Coronary artery (tissue), 2 donors: Measurements from ENCODE around the gene CDHR2.

Experiments used
- DNase-seq: peaks from one replicate; pipeline ENCODE4 v3.0.0-alpha.2; 2017; ENCODE audit warnings: low spot score
- H3K27ac ChIP-seq, 2 donors: fragments of 200-600 bp; sonication (generic); one replicate each; pipeline ENCODE4 v1.5.1; 2016 to 2019
- H3K4me3 ChIP-seq: fragments of 200-600 bp; sonication (generic); 2 replicates; pipeline ENCODE4 v1.5.1; 2016; ENCODE audit warnings: mild to moderate bottlenecking, moderate library complexity
- CTCF ChIP-seq: fragments of 200-600 bp; sonication (generic); IDR thresholded peaks from one replicate; pipeline ENCODE4 v1.5.1; 2019; ENCODE audit warnings: antibody characterized with exemption

Gene CDHR2

DNA sequence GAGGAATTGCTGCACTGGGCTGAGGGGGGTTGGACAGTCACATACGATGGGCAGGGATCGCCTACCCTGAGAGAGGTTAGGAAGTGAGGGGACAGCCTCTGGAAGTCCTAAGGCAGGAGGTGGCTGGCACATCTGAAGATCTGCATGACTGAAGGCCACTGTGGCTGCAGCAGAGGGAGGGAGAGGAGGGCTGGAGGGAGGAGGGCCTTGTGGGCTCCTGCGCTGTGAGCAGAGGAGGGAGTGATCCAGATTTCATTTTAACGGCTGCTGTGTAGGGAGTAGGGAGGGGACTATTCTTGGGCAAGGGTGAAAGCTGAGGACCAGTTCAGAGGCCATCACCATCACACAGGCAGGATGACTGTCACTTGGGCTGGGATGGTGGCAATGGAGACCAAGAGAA lies 88.4 kb downstream of the CDHR2 start:
- Histone ChIP-seq H3K27ac (no peak overlapping the region), H3K4me3 (no peak overlapping the region)
- no peak for DNase-seq
- TF ChIP-seq CTCF: no peak

DNA sequence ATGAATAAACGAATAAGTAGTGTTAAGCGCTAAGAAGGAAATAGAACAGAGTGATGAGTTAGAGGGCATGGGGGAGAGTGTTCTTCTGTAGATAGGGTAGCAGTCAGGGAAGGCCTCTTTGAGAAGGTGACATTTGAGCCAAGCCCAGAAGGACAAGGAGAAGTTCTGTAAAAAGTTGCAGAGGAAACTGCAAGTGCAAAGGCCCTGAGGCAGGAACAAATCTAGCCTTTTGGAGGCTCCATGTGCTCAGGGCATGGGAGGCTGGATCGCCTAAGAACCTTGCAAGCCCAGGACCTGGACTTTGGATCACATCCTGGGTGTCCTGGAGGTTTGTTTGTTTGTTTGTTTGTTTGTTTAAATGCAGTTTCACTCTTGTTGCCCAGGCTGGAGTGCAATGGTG lies 89.3 kb downstream of the CDHR2 start:
- TF ChIP-seq CTCF: no peak
- Histone ChIP-seq H3K4me3 (no peak overlapping the region), H3K27ac (no peak overlapping the region)
- no peak for DNase-seq

DNA sequence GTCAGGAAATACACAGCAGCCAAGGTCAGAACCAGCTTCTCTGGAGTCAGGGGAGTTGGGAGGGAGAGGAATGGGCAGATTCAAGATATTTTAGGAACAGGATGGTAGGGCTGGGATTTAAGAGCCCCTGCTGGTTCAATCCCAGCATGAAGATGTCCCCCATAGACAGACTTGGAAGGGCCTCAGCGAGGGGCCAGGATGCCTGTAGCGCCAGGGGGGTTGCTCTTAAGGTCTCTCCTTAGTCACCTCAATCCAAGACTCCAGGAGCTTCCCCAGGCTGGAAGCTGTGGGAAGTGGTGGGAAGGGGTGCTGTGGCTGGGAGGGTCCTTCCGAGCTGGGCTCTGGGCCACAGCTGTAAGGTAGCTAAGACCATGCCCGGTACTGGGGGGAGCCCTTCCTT lies 90.1 kb downstream of the CDHR2 start:
- no peak for DNase-seq
- H3K27ac ChIP-seq: no peak overlapping the region
- no peak for TF ChIP-seq CTCF

GRCh38 chr5:176639981-176640380 lies 90.8 kb downstream of the CDHR2 start:
- no peak for DNase-seq
- no peak for TF ChIP-seq CTCF
- H3K27ac ChIP-seq: no peak overlapping the region
- H3K4me3 ChIP-seq: no peak overlapping the region

More for the DNA sequence above, 90.1 kb downstream of the CDHR2 start:
- H3K4me3 ChIP-seq: no peak overlapping the region

DNA sequence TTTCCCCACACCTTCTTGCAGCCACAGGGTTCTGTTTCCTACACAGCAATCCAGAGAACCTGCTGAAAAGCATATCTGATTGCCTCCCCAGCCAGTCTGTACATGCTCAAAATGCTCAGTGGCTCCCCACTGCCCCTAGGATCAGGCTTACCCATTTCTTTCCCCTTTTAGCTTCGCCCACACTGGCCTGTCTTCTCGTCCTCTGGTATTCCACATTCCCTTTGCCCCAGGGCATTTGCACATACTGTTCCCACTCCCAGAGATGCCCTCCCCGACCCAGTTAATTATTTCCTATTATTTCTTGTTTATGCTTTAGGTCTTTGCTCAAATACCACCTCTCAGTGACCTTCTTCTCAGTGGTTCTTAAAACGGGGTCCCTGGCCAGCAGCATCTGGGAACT lies 91.5 kb downstream of the CDHR2 start:
- no peak for DNase-seq
- H3K4me3 ChIP-seq: no peak overlapping the region
- H3K27ac ChIP-seq: no peak overlapping the region
- TF ChIP-seq CTCF: no peak

- no peak overlapping the region for H3K4me3 ChIP-seq
- DNase-seq: no peak
- no peak overlapping the region for H3K27ac ChIP-seq
- no peak for TF ChIP-seq CTCF
These were observed 93.7 kb downstream of the CDHR2 start for GRCh38 chr5:176642675-176643490.

DNA sequence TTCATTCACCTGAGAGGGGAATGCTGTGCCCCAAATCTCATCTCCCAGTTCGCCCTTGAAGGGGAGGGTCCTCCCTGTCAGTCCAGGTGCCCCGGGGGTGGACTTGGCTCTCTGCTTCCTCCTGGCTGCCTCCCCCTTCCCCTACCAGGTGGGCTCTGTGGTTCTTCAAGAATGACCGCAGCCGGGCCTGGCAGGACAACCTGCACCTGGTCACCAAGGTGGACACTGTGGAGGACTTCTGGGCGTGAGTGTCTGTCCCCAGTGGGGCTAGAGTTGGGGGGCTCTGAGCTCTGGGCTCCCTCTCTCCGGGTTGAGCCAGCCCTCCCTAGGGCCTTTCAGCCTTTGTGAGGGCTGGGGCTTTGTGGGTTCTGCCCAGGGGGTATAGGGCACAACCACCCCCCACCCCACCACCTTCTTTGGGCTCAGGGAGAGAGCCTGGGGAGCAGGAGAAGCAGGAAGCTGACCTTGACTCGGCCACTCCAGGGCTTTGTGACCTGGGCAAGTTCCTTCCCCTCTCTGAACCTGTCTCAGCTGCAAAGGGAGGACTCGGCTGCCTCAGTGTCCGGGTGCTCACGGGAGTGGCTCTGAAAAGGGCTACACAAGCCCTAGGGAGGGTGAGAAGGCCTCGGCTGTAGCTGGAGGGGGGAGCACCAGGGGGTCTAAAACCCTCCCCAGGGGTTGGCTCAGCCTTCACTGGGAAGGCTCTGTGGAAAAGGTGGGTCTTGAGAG lies 94.5 kb downstream of the CDHR2 start:
- Histone ChIP-seq H3K4me3 (no peak overlapping the region), H3K27ac (no peak overlapping the region)
- no peak for TF ChIP-seq CTCF
- DNase-seq: no peak
